ENCODE measurements around the gene NME4.

The NME4 gene

GRCh38 chr16:359067-359763 is 37.8 kb upstream of the NME4 start:
- no peak overlapping the region for H3K4me3 ChIP-seq (replicated peaks; ENCODE audit: insufficient read depth, low read length)
- DNase-seq (ENCODE audit: low read depth in 1 of 2, low spot score in 1 of 2), result no peak
- H3K27me3 ChIP-seq (ENCODE audit: insufficient read depth, poor library complexity, severe bottlenecking), result no peaks in the 10 kb centered on the region
- TF ChIP-seq SPI1 (IDR thresholded peaks at IDR 0.05; ENCODE audit: borderline replicate concordance, low read depth) (no peak), CTCF (IDR thresholded peaks at IDR 0.05; ENCODE audit: insufficient read depth, low read length) (no peak), POLR2AphosphoS5 (IDR thresholded peaks at IDR 0.05; ENCODE audit: low read depth) (no peak), GABPA (IDR thresholded peaks at IDR 0.05; ENCODE audit: low read depth) (no peak), REST (IDR thresholded peaks at IDR 0.05; ENCODE audit: insufficient replicate concordance, low read depth) (no peak)
- no peak overlapping the region for H3K27ac ChIP-seq (replicated peaks)

- Histone ChIP-seq H3K4me3 (replicated peaks; ENCODE audit: insufficient read depth, low read length) (no peak overlapping the region), H3K27me3 (ENCODE audit: insufficient read depth, poor library complexity, severe bottlenecking) (no peaks in the 10 kb centered on the region), H3K27ac (replicated peaks) (no peak overlapping the region)
- DNase-seq (ENCODE audit: low read depth in 1 of 2, low spot score in 1 of 2), result no peak
- TF ChIP-seq CTCF (IDR thresholded peaks at IDR 0.05; ENCODE audit: insufficient read depth, low read length) (no peak), POLR2AphosphoS5 (IDR thresholded peaks at IDR 0.05; ENCODE audit: low read depth) (no peak), GABPA (IDR thresholded peaks at IDR 0.05; ENCODE audit: low read depth) (no peak), SPI1 (IDR thresholded peaks at IDR 0.05; ENCODE audit: borderline replicate concordance, low read depth) (no peak), REST (IDR thresholded peaks at IDR 0.05; ENCODE audit: insufficient replicate concordance, low read depth) (no peak)
Observed at GRCh38 chr16:359871-360697, 36.9 kb upstream of the NME4 start.

- DNase-seq (ENCODE audit: low read depth in 1 of 2, low spot score in 1 of 2), result no peak
- TF ChIP-seq POLR2AphosphoS5 (IDR thresholded peaks at IDR 0.05; ENCODE audit: low read depth) (no peak), GABPA (IDR thresholded peaks at IDR 0.05; ENCODE audit: low read depth) (no peak), SPI1 (IDR thresholded peaks at IDR 0.05; ENCODE audit: borderline replicate concordance, low read depth) (no peak), REST (IDR thresholded peaks at IDR 0.05; ENCODE audit: insufficient replicate concordance, low read depth) (no peak), CTCF (IDR thresholded peaks at IDR 0.05; ENCODE audit: insufficient read depth, low read length) (no peak)
Observed at GRCh38 chr16:360698-361336, 36.2 kb upstream of the NME4 start.

More at GRCh38 chr16:360698-361336, 36.2 kb upstream of the NME4 start:
- no peak overlapping the region for H3K4me3 ChIP-seq (replicated peaks; ENCODE audit: insufficient read depth, low read length)
- no peak overlapping the region for H3K27ac ChIP-seq (replicated peaks)
- H3K27me3 ChIP-seq (ENCODE audit: insufficient read depth, poor library complexity, severe bottlenecking), result no peaks in the 10 kb centered on the region

Data from HL-60 (cell line).